Left colon (tissue), 2 donors: ENCODE measurements around the gene CBLC. TPM values are rescaled to one million over a fixed set of nuclear protein-coding genes. Genes with fewer than 3 reads are reported as not detected.
"Not testable (repeated sequence)": the region's sequence is repeated elsewhere in the genome, so short reads cannot be mapped to it uniquely, and the experiment has no call there.

ENCODE experiments used
- ATAC-seq: fragments of 200-7000 bp; cut with Tn5 transposase; one replicate; pipeline ENCODE4 v1.9.1; 2020; ENCODE audit warnings: mild to moderate bottlenecking, moderate library complexity
- DNase-seq, 2 donors: peaks; one replicate each; pipeline ENCODE4 v3.0.0-alpha.2; 2020
- intact Hi-C, 2 donors: fragments of 100-400 bp; cut with DNase I in 1 of 2; cut with micrococcal nuclease in 1 of 2; formaldehyde crosslinking; loops; one replicate each; pipeline versions ENCODE4 v1.11.2 to v1.14.0; 2022; cut with DNase I, micrococcal nuclease
- microRNA-seq, 2 donors: library from miRNA; unstranded; fragments of <30 nt; microRNA quantifications; one replicate each; pipeline versions ENCODE4 v1.1.0 to v1.2.0, GENCODE V29; 2020
- total RNA-seq, 2 donors: library from RNA; stranded (reverse); fragmentation: NEBNext Ultra II Directional; extraction: Animal tissue kit (Norgen Biotek cat#: 25700); gene quantifications; one replicate each; pipeline ENCODE4 v1.2.1, GENCODE V29; 2021
- donor health status: DM: no; HTN: no; CAD: no.
- donor health status: DM: yes; HTN: yes; CAD: no.

CBLC gene
- total RNA-seq, 2 donors from 2014 or later, result 79.1 to 84.4 TPM

DNA sequence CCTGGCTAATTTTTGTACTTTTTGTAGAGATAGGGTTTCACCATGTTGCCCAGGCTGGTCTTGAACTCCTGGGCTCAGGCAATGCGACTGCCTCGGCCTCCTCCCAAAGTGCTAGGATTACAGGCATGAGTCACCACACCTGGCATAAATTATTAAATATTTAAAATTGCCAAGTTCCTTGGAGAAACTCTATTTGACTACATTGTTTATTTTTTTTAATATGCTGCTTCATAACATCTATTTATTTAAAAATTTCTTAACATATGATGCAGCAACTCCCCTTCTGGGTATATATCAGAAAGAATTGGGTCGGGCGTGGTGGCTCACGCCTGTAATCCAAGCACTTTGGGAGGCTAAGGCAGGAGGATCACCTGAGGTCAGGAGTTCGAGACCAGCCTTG, 55.2 kb downstream of the CBLC start:
- not testable (repeated sequence) for DNase-seq, ATAC-seq
- intact Hi-C loops, result loop anchor here in 1 of 2 donors (5.0 kb wide), 1 partner anchor 46 kb away; no protein-coding TSS in a partner anchor

DNA sequence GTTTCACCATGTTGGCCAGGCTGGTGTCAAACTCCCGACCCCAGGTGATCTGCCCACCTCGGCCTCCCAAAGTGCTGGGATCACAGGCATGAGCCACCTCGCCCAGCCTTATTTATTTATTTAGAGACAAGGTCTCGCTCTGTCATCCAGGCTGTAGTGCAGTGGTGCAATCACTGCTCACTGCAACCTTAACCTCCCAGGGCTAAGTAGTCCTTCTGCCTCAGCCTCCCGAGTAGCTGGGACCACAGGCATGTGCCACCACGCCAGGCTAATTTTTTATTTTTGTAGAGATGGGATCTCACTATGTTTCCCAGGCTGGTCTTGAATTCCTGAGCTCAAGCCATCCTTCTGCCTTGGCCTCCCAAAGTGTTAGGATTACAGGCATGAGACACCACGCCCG, 56.7 kb downstream of the CBLC start:
- intact Hi-C loops, result loop anchor here in 1 of 2 donors (5.0 kb wide), 1 partner anchor 47 kb away; no protein-coding TSS in a partner anchor
- not testable (repeated sequence) for ATAC-seq

DNA sequence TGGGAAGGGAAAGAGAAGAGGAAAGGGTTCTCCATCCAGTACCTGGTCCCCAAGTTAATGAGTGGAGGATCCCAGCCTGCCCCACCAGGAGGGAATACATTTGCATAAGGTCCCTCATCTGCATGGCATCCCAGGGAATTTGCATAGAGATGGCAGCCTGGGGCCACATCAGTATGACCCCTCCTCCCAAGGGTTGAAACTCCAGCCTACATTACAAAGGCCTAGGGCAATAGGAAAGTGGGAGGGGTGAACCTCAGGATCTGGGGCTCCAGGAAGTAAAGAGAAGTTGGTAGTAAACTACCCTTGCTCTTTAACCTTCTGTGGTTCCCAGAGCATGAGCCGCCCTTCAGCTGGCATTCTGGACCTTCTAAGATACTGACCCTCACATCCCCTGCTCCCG, 61.6 kb downstream of the CBLC start:
- DNase-seq, result no peak
- intact Hi-C loops, result no loop called here
- peak; percentile 55 for ATAC-seq

More for the DNA sequence above, 56.7 kb downstream of the CBLC start:
- not testable (repeated sequence) for DNase-seq

DNA sequence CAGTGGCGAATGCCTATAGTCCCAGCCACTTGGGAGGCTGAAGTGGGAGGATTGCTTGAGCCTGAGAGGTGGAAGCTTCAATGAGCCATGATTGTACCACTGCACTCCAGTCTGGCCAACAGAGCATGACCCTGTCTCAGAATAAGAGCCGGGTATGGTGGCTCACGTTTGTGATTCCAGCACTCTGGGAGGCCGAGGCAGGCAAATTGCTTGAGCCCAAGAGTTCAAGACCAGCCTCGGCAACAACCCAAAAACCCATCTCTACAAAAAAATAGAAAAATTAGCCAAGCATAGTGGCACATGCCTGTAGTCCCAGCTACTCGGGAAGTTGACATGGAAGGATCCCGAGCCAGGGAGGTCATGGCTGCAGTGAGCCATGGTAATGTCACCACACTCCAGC, 63.1 kb downstream of the CBLC start:
- intact Hi-C loops, result loop anchor here (5.0 to 10.0 kb wide), 3 partner anchors 39 to 126 kb away; no protein-coding TSS in a partner anchor
- DNase-seq (no peak), ATAC-seq (no peak)

DNA sequence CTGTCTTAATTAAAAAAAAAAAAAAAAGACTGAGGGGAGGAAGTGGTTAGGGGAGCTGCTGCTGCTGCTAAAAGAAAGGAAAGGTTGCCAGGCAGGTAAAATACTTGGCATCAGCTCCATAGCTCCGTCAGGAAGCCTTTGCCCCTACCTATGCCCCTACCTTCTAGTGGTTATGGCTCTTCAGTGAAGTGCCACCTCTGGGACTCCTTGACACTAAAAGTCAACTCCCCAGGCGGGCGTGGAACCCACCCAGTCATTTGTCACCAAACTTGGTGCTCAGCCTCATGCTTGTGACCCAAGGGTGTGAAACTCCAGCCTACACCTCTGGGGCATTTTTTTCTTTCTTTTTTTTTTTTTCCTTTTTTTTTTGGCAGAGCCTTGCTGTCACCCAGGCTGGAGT, 63.5 kb downstream of the CBLC start:
- ATAC-seq (no peak), DNase-seq (no peak)
- intact Hi-C loops, result loop anchor here (5.0 to 10.0 kb wide), 3 partner anchors 39 to 126 kb away; no protein-coding TSS in a partner anchor

DNA sequence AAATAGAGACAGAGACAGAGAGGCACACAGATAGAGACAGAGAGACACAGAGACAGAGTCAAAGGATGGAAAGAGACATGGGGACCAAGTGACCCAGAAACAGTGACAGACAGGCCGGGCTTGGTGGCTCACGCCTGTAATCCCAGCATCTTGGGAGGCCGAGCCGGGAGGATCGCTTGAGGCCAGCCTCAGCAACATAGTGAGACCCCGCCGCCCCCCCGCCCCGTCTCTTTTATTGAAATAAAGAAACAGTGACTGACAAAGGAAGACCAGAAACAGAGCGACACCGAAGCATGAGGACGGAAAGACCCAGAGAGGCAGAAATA, 67.6 kb downstream of the CBLC start:
- intact Hi-C loops, result loop anchor here (10.0 kb wide), 2 partner anchors 50 to 130 kb away; no protein-coding TSS in a partner anchor
- DNase-seq (peak in 1 of 2 donors; percentile 60), ATAC-seq (no peak)

DNA sequence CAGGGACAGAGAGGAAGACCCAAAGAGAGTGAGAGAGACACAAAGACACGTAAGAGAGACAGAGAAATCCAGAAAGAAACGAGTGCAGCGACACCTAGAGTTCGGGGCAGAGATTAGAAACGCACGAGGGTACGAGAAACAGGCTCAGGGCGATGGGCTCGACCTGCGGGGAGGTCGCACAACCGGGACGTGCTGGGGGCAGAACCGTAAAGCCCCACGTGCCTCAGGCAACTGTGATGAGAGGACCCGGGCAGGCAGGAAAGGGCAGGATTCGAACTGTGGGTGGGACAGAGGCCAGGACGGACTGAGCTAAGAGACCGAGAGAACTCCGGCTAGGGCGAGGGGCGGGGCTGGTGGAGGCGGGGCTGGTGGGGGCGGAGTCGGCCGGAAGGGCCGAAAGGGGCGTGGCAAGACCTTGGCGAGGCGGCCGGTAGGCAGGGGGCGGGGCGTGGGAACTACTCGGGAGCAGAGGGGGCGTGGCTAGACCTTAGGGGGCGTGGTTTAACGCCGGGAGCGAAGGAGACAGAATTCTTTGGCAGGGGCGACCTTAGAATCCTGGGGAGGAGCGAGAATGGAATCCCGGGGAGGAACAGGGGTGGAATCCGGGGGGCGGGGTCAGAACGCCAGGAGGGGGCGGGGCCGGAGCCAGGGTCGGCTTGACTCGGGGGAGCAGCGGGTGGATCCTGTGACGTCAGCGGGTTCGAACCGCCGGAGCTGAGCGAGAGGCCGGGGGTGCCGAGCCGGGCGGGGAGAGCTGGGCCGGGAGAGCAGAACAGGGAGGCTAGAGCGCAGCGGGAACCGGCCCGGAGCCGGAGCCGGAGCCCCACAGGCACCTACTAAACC, 68.1 kb downstream of the CBLC start, which contains the start of gene NECTIN2:
Gene NECTIN2 (plus strand): TSS at position 686 of the 843 bp plus-strand sequence. CDS start 229 bp downstream, outside the sequence.
- intact Hi-C loops, result loop anchor here (10.0 kb wide), 2 partner anchors 51 to 131 kb away; no protein-coding TSS in a partner anchor
- peak; percentile 73 for ATAC-seq

DNA sequence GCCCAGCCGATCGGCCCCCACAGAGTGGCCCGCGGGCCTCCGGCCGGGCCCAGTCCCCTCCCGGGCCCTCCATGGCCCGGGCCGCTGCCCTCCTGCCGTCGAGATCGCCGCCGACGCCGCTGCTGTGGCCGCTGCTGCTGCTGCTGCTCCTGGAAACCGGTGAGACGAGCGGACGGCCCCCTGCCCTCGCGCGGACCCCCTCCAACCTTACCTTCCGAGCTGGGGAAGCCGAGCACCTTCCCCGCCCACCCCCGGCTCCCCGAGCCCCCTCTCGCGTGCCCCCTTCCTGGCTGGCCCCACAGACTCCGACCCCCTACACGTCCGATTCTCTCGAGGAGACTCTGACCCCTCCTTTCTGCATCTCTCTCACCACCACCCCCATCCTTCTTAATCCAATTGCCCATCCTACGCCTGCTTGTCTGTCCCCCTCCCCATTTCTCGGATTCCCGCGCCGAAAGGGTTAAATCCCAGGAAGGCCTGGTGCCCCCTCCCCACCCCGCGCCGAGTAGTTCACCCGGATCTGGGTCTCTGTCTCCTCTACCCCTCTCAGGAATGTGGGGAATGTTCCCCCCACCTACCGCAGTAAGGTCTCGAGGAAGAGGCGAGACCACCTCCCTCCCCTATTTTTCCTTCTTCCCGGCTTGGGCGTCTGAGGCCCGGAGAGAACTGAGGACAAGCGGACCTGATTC, 68.9 kb downstream of the CBLC start:
- intact Hi-C loops, result loop anchor here (10.0 kb wide), 2 partner anchors 52 to 132 kb away; no protein-coding TSS in a partner anchor
- DNase-seq, result peak; percentile 47 to 50
- no peak for ATAC-seq

More for the DNA sequence above, 68.1 kb downstream of the CBLC start, which contains the start of gene NECTIN2:
- peak; percentile 99 to 100 for DNase-seq

DNA sequence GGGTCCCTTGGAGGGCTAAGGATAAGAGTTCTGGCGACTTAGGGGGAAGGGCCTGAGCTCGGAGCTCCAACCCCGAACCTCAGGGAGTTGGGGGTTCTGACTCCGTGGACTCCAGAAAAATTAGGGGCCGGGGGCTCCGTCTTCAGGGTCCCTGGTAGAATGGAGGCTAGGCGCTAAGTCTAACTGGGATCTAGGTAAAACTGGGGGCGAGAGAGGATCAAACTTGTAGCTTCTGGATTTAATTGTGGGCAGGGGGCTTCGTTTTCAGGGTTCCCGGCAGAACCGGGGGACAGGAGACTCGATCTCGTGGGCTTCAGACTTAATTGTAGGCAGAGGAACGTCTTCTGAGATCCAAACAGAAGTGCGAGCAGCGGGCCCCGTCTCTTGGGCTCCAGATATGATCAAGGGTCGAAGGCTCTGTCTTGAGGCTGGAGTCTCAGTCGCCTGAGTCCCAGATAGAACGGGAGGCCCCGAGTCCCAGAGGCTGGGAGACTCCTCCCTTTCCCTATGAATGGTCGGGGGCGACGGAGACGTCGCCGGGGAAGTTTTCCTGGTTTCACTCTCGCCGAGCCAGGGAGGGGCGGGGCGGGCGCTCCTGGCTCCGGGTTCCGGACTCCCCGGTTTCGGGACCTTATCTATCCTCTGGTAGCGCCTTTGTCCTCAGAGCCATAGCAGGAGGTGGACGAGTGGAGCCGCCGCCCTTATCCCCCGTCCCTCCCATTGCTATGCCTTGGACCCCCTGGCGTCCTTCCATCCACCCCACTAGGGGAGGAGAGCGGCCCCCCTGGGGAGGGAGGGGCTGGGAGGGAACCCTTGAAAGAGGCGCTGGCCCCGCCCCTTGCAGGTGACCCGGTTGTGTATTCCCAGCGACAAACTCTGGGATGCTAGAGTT, 69.7 kb downstream of the CBLC start:
- intact Hi-C loops, result loop anchor here (10.0 kb wide), 2 partner anchors 53 to 133 kb away; no protein-coding TSS in a partner anchor
- peak; percentile 46 for ATAC-seq
- DNase-seq, result peak; percentile 84 to 85

DNA sequence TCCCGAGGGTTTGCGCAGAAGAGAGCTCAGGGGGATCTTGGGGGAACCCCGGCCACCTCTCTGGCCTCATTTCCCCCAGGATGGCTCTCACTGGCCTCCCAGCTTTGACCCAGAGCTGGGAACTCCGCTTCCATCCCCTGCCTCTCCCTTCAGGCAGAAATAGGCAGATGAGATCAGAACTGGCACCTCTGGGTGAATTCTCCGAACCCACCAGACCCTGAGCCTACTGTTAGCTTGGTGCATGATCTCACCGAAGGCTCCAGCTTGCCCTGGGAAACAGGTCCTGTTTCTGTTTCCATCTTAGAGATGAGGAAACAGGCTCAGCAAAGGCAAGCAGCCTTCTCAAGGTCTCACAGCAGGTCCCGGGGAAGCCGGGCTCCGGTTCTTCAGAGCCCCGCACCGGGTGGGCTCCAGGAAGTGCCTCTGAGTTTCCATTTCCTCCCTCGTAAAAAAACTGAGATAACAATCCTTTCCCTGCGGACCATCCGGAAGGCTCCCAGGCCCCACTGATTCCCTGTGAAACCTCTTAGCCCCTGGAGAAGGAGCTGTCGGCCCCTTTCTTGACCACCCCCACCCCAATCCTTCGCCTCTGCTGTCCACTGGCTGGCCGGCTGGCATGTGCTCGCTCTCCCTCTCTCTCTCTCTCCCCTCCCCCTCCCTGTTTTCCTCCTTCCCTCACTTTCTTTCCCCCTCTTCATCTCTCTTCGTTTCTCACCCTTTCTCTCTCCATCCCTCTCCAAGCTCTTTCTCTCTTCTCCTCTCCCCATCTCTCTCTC, 70.5 kb downstream of the CBLC start:
- intact Hi-C loops, result loop anchor here (10.0 kb wide), 2 partner anchors 53 to 133 kb away; no protein-coding TSS in a partner anchor
- ATAC-seq, result no peak
- DNase-seq, result peak; percentile 27 to 40

DNA sequence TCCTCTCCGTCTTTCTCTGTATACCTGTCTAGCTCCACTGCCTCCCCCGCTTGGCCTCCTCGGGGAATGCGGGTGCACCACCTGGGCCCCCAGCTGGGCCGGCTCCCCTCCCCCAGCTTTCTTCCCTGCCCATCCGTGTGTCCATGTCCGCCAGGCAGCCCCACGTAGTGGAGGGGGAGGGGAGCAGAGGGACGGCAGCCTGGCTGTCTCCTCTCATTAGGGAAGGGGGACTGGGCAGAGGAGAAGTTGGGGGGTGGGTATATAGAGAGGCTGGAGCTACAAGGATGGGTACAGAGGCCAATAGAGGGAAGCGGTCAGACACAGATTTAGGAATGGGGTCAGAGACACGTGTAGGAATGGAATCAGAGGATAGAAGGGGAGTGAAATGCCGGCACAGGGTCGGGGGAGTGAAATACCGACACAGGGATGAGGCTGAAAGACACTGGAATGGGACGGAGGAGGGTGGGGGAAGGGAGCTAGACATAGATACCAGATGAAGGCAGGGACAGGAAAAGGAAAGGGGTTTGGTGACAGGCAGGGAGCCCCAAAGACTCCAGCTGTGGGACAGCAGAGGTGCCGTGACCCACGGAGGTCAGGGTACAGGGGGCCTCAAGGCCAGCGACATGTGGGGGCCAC, 71.2 kb downstream of the CBLC start:
- DNase-seq, result peak in 1 of 2 donors; percentile 33
- no peak for ATAC-seq
- intact Hi-C loops, result loop anchor here (10.0 kb wide), 2 partner anchors 54 to 134 kb away; no protein-coding TSS in a partner anchor

Small RNAs within 50 kb of the gene (microRNA-seq; reads per million reads assigned to microRNA genes)
- 0 reads per million in 2 donors for gene MIR8085

Other genes starting within 250 kb of the CBLC start
- gene CEACAM20, start 248.2 kb upstream of the CBLC start, total RNA-seq, result under 1 TPM; 0.15 to 0.42 TPM
- gene IGSF23, start 164.3 kb upstream of the CBLC start, total RNA-seq, result not detected
- gene PVR, start 134.0 kb upstream of the CBLC start, total RNA-seq, result 10 to 100 TPM; 31.0 to 35.7 TPM
- gene CEACAM19, start 106.4 kb upstream of the CBLC start, total RNA-seq, result 1 to 10 TPM; 6.5 to 6.6 TPM
- gene CEACAM16, start 78.7 kb upstream of the CBLC start, total RNA-seq, result under 1 TPM in 1 of 2 donors, not detected in 1; 0.45 TPM
- gene BCL3, start 29.2 kb upstream of the CBLC start, total RNA-seq, result 100 to 1,000 TPM in 1 of 2 donors, 10 to 100 TPM in 1; 81.5 to 103 TPM
- 10 to 100 TPM; 21.4 to 21.7 TPM for gene BCAM, start 31.2 kb downstream of the CBLC start, total RNA-seq
- gene NECTIN2, start 68.4 kb downstream of the CBLC start, total RNA-seq, result 100 to 1,000 TPM; 112 to 125 TPM
- gene TOMM40, start 113.4 kb downstream of the CBLC start, total RNA-seq, result 10 to 100 TPM; 48.7 to 80.0 TPM
- 10 to 100 TPM; 14.6 to 88.2 TPM for gene APOE, start 127.9 kb downstream of the CBLC start, total RNA-seq
- gene APOC1, start 136.7 kb downstream of the CBLC start, total RNA-seq, result 10 to 100 TPM in 1 of 2 donors, 1 to 10 TPM in 1; 2.8 to 23.8 TPM
- not detected for gene APOC4, start 164.3 kb downstream of the CBLC start, total RNA-seq
- gene APOC2, start 168.2 kb downstream of the CBLC start, total RNA-seq, result 1 to 10 TPM in 1 of 2 donors, not detected in 1; 4.4 TPM
- gene CLPTM1, start 177.5 kb downstream of the CBLC start, total RNA-seq, result 100 to 1,000 TPM; 113 to 129 TPM
- gene RELB, start 223.6 kb downstream of the CBLC start, total RNA-seq, result 10 to 100 TPM; 11.8 to 40.9 TPM